K562 (cell line): Measurements from ENCODE around the gene ENKD1. TPM values are rescaled to one million over a fixed set of nuclear protein-coding genes. Genes with fewer than 3 reads are reported as not detected.

Source experiments
- FOXK1 ChIP-seq: sonication (generic); formaldehyde crosslinking; IDR thresholded peaks from 2 replicates; pipeline ENCODE4 v1.8.0; 2022; ENCODE audit warnings: missing genetic modification reagents, mild to moderate bottlenecking, borderline replicate concordance
- FOXP4 ChIP-seq: sonication (generic); formaldehyde crosslinking; IDR thresholded peaks from 2 replicates; pipeline ENCODE4 v1.8.0; 2022; ENCODE audit warnings: mild to moderate bottlenecking, missing genetic modification reagents, borderline replicate concordance
- MED1 ChIP-seq: sonication (generic); formaldehyde crosslinking; IDR thresholded peaks from 2 replicates; pipeline ENCODE4 v1.8.1; 2023; ENCODE audit warnings: missing genetic modification reagents, borderline replicate concordance
- PRPF4 ChIP-seq: fragments of 200-400 bp; formaldehyde crosslinking; IDR thresholded peaks from one replicate; pipeline ENCODE4 v1.6.1; 2017; ENCODE audit warnings: low read length, low read depth, mild to moderate bottlenecking; ENCODE audit not compliant: insufficient read depth, poor library complexity, severe bottlenecking
- RBM22 ChIP-seq: fragments of 200-400 bp; formaldehyde crosslinking; IDR thresholded peaks from 2 replicates; pipeline ENCODE4 v1.6.1; 2018; ENCODE audit warnings: low read length, low read depth; ENCODE audit not compliant: poor library complexity, severe bottlenecking
- SAFB ChIP-seq: fragments of 200-400 bp; formaldehyde crosslinking; IDR thresholded peaks from 2 replicates; pipeline ENCODE4 v1.6.1; 2017; ENCODE audit warnings: low read depth, low read length, borderline replicate concordance
- ZBTB40 ChIP-seq, 2 experiments: fragments of 450-650 bp in 1 of 2; sonication (generic) in 1 of 2; formaldehyde crosslinking in 1 of 2; IDR thresholded peaks; 2 replicates each; pipeline versions ENCODE4 v1.7.1 to v1.9.0; 2016 to 2022; ENCODE audit warnings: inconsistent platforms in 1 of 2, mild to moderate bottlenecking in 1 of 2, missing genetic modification reagents in 1 of 2
- ZFP36 ChIP-seq: fragments of 150-350 bp; IDR thresholded peaks from 2 replicates; pipeline ENCODE4 v1.6.1; 2018; ENCODE audit warnings: low read length, low read depth; ENCODE audit not compliant: partially characterized antibody
- ZNF324 ChIP-seq: fragments of 250-450 bp; sonication (Bioruptor Pico); IDR thresholded peaks from 2 replicates; pipeline ENCODE4 v1.4.0; 2020; ENCODE audit warnings: mild to moderate bottlenecking
- ZNF766 ChIP-seq: fragments of 200-800 bp; sonication (Bioruptor generic); conservative IDR thresholded peaks from 2 replicates; pipeline ENCODE4 v1.6.1; 2016; ENCODE audit warnings: missing genetic modification characterization, missing compliant biosample characterization
- polyA plus RNA-seq, 8 experiments: library from polyadenylated mRNA; depleted of rRNA in 4 of 8; stranded (reverse) in 5 of 8; unstranded in 3 of 8; fragments of >200 nt; fragmentation: Nextera tagmentation in 2 of 8; fragmentation: Illumina TruSeq in 1 of 8; extraction: Ambion mirVana in 2 of 8; extraction: Trizol in 1 of 8; gene quantifications; 2 replicates each; pipeline versions ENCODE4 v1.2.1 to v1.2.3, GENCODE V29; 2011 to 2014; ENCODE audit warnings: inconsistent platforms in 1 of 8, missing spikeins in 1 of 8
- total RNA-seq, 7 experiments: library from RNA; depleted of rRNA in 6 of 7; stranded (reverse); fragments of >200 nt in 6 of 7; fragmentation: Illumina TruSeq in 2 of 7; extraction: Trizol in 2 of 7; gene quantifications; 2 replicates each; pipeline versions ENCODE4 v1.2.1 to v1.2.3, GENCODE V29; 2011 to 2021; ENCODE audit warnings: low replicate concordance in 1 of 7
- TF ChIP-seq, protein P1 (sequence below): sonication (generic); formaldehyde crosslinking; IDR thresholded peaks from 2 replicates; pipeline ENCODE4 v1.8.1; 2023; ENCODE audit warnings: mild to moderate bottlenecking, missing genetic modification reagents
- TF ChIP-seq, protein P2 (sequence below), 2 experiments: fragments of 450-650 bp; IDR thresholded peaks; 2 replicates each; pipeline ENCODE4 v1.6.1; 2016

The ENKD1 gene
- total and polyA plus RNA-seq, 9 of the 15 experiments (the other 6 are each of a cell fraction or from before 2014, with no cell fraction given): 1.1 to 26.9 (median 8.3) TPM

- TF ChIP-seq SAFB: no peak
- TF ChIP-seq ZNF324 (CRISPR knock-in tag): no peak
- no peak for TF ChIP-seq FOXK1
- TF ChIP-seq, protein P1, sequence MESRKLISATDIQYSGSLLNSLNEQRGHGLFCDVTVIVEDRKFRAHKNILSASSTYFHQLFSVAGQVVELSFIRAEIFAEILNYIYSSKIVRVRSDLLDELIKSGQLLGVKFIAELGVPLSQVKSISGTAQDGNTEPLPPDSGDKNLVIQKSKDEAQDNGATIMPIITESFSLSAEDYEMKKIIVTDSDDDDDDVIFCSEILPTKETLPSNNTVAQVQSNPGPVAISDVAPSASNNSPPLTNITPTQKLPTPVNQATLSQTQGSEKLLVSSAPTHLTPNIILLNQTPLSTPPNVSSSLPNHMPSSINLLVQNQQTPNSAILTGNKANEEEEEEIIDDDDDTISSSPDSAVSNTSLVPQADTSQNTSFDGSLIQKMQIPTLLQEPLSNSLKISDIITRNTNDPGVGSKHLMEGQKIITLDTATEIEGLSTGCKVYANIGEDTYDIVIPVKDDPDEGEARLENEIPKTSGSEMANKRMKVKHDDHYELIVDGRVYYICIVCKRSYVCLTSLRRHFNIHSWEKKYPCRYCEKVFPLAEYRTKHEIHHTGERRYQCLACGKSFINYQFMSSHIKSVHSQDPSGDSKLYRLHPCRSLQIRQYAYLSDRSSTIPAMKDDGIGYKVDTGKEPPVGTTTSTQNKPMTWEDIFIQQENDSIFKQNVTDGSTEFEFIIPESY (CRISPR knock-in tag): no peak
- TF ChIP-seq PRPF4: no peak
- TF ChIP-seq, protein P2, sequence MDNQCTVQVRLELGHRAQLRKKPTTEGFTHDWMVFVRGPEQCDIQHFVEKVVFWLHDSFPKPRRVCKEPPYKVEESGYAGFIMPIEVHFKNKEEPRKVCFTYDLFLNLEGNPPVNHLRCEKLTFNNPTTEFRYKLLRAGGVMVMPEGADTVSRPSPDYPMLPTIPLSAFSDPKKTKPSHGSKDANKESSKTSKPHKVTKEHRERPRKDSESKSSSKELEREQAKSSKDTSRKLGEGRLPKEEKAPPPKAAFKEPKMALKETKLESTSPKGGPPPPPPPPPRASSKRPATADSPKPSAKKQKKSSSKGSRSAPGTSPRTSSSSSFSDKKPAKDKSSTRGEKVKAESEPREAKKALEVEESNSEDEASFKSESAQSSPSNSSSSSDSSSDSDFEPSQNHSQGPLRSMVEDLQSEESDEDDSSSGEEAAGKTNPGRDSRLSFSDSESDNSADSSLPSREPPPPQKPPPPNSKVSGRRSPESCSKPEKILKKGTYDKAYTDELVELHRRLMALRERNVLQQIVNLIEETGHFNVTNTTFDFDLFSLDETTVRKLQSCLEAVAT (IDR thresholded peaks at IDR 0.05): no peak
- no peak for TF ChIP-seq ZFP36
- no peak for TF ChIP-seq RBM22
- TF ChIP-seq MED1 (CRISPR knock-in tag): no peak
- no peak for TF ChIP-seq FOXP4 (CRISPR knock-in tag)
- no peak for TF ChIP-seq ZBTB40 (IDR thresholded peaks at IDR 0.05)
- TF ChIP-seq ZBTB40 (CRISPR knock-in tag; IDR thresholded peaks at IDR 0.05): no peak
- TF ChIP-seq ZNF766 (CRISPR knock-in tag): no peak
Measured at GRCh38 chr16:67714522-67714921, 48.0 kb upstream of the ENKD1 start (continued).
